ENCODE results near the gene MRPL57. TPM values are rescaled to one million over a fixed set of nuclear protein-coding genes. Genes with fewer than 3 reads are reported as not detected.
"Not testable (repeated sequence)": the region's sequence is repeated elsewhere in the genome, so short reads cannot be mapped to it uniquely, and the experiment has no call there.

Gene MRPL57
- total RNA-seq, 1 experiment from 2014 or later: 32.8 TPM

GRCh38 chr13:21218351-21219035 is 42.0 kb downstream of the MRPL57 start:
- Histone ChIP-seq H3K4me1 (no peaks in the 10 kb centered on the region), H3K36me3 (ENCODE audit: control insufficient read depth, insufficient read depth, low read length) (no peaks in the 10 kb centered on the region), H3K4me3 (ENCODE audit: low read depth, low read length) (no peak overlapping the region), H3K27me3 (replicated peaks; ENCODE audit: control insufficient read depth, insufficient read depth, low read length) (no peaks in the 10 kb centered on the region), H3K9me3 (no peaks in the 10 kb centered on the region)
- Mint-ChIP-seq H3K4me1 (ENCODE audit: low read depth, unreplicated experiment) (no peaks in the 10 kb centered on the region), H3K9me3 (ENCODE audit: unreplicated experiment) (peaks cover 14% of the 10 kb centered on the region), H3K36me3 (ENCODE audit: insufficient read depth, unreplicated experiment) (no peaks in the 10 kb centered on the region), H3K4me3 (ENCODE audit: unreplicated experiment) (no peak overlapping the region), H3K27ac (ENCODE audit: unreplicated experiment) (no peak overlapping the region), H3K27me3 (ENCODE audit: insufficient read depth, unreplicated experiment) (peaks cover 16% of the 10 kb centered on the region)
- ChIA-PET CTCF (no interaction called here), POLR2A (no interaction called here)
- intact Hi-C loops (cut with micrococcal nuclease; ENCODE audit: unreplicated experiment): no loop called here
- TF ChIP-seq CTCF (IDR thresholded peaks at IDR 0.05; ENCODE audit: insufficient read depth in 1 of 2, low read depth in 1 of 2, low read length in 1 of 2, severe bottlenecking in 1 of 2, unreplicated experiment in 1 of 2): no peak
- no TSS peak for BruUV-seq (replicated peaks)
- DNase-seq: no peak

GRCh38 chr13:21219036-21219381 is 42.6 kb downstream of the MRPL57 start:
- H3K27ac Mint-ChIP-seq (ENCODE audit: unreplicated experiment): no peak overlapping the region
- CTCF ChIA-PET: no interaction called here
- H3K4me3 Mint-ChIP-seq (ENCODE audit: unreplicated experiment): no peak overlapping the region
- no TSS peak for BruUV-seq (replicated peaks)
- no peaks in the 10 kb centered on the region for H3K36me3 Mint-ChIP-seq (ENCODE audit: insufficient read depth, unreplicated experiment)
- H3K4me1 Mint-ChIP-seq (ENCODE audit: low read depth, unreplicated experiment): no peaks in the 10 kb centered on the region
- DNase-seq: no peak
- H3K27me3 ChIP-seq (replicated peaks; ENCODE audit: control insufficient read depth, insufficient read depth, low read length): no peaks in the 10 kb centered on the region
- POLR2A ChIA-PET: no interaction called here
- H3K27me3 Mint-ChIP-seq (ENCODE audit: insufficient read depth, unreplicated experiment): peaks cover 13% of the 10 kb centered on the region
- H3K9me3 ChIP-seq: no peaks in the 10 kb centered on the region
- H3K9me3 Mint-ChIP-seq (ENCODE audit: unreplicated experiment): peaks cover 14% of the 10 kb centered on the region
- intact Hi-C loops (cut with micrococcal nuclease; ENCODE audit: unreplicated experiment): no loop called here
- no peak overlapping the region for H3K4me3 ChIP-seq (ENCODE audit: low read depth, low read length)
- no peaks in the 10 kb centered on the region for H3K4me1 ChIP-seq
- no peak for TF ChIP-seq CTCF (IDR thresholded peaks at IDR 0.05; ENCODE audit: insufficient read depth in 1 of 2, low read depth in 1 of 2, low read length in 1 of 2, severe bottlenecking in 1 of 2, unreplicated experiment in 1 of 2)
- H3K36me3 ChIP-seq (ENCODE audit: control insufficient read depth, insufficient read depth, low read length): no peaks in the 10 kb centered on the region

- intact Hi-C loops (cut with micrococcal nuclease; ENCODE audit: unreplicated experiment); H3K4me3 Mint-ChIP-seq (ENCODE audit: unreplicated experiment); H3K36me3 Mint-ChIP-seq (ENCODE audit: insufficient read depth, unreplicated experiment); H3K4me1 ChIP-seq; CTCF ChIA-PET; POLR2A ChIA-PET; H3K4me1 Mint-ChIP-seq (ENCODE audit: low read depth, unreplicated experiment); H3K27me3 ChIP-seq (replicated peaks; ENCODE audit: control insufficient read depth, insufficient read depth, low read length); BruUV-seq (replicated peaks); H3K27ac Mint-ChIP-seq (ENCODE audit: unreplicated experiment); H3K4me3 ChIP-seq (ENCODE audit: low read depth, low read length); H3K36me3 ChIP-seq (ENCODE audit: control insufficient read depth, insufficient read depth, low read length); DNase-seq; H3K9me3 ChIP-seq: not testable (repeated sequence)
- peaks cover 14% of the 10 kb centered on the region for H3K9me3 Mint-ChIP-seq (ENCODE audit: unreplicated experiment)
- peaks cover 16% of the 10 kb centered on the region for H3K27me3 Mint-ChIP-seq (ENCODE audit: insufficient read depth, unreplicated experiment)
Measured at GRCh38 chr13:21219716-21220115, 43.3 kb downstream of the MRPL57 start.

- Mint-ChIP-seq H3K27ac (ENCODE audit: unreplicated experiment) (no peak overlapping the region), H3K4me1 (ENCODE audit: low read depth, unreplicated experiment) (no peaks in the 10 kb centered on the region), H3K9me3 (ENCODE audit: unreplicated experiment) (peaks cover 14% of the 10 kb centered on the region), H3K4me3 (ENCODE audit: unreplicated experiment) (no peak overlapping the region), H3K36me3 (ENCODE audit: insufficient read depth, unreplicated experiment) (no peaks in the 10 kb centered on the region), H3K27me3 (ENCODE audit: insufficient read depth, unreplicated experiment) (peaks cover 11% of the 10 kb centered on the region)
- ChIA-PET CTCF (no interaction called here), POLR2A (no interaction called here)
- BruUV-seq (replicated peaks): no TSS peak
- Histone ChIP-seq H3K9me3 (no peaks in the 10 kb centered on the region), H3K36me3 (ENCODE audit: control insufficient read depth, insufficient read depth, low read length) (no peaks in the 10 kb centered on the region), H3K4me3 (ENCODE audit: low read depth, low read length) (no peak overlapping the region), H3K27me3 (replicated peaks; ENCODE audit: control insufficient read depth, insufficient read depth, low read length) (no peaks in the 10 kb centered on the region), H3K4me1 (no peaks in the 10 kb centered on the region)
- TF ChIP-seq CTCF (IDR thresholded peaks at IDR 0.05; ENCODE audit: insufficient read depth in 1 of 2, low read depth in 1 of 2, low read length in 1 of 2, severe bottlenecking in 1 of 2, unreplicated experiment in 1 of 2): no peak
- intact Hi-C loops (cut with micrococcal nuclease; ENCODE audit: unreplicated experiment): no loop called here
- no peak for DNase-seq
Measured at GRCh38 chr13:21221268-21221667, 44.8 kb downstream of the MRPL57 start.
